Activated CD8-positive, alpha-beta memory T cell treated with anti-CD3 and anti-CD28 coated beads for 36 hours (primary cell): ENCODE results near the gene UBAC1. TPM values are rescaled to one million over a fixed set of nuclear protein-coding genes. Genes with fewer than 3 reads are reported as not detected.

Experiments used
- CTCF ChIA-PET: fragments of 350-600 bp; sonication (Branson Sonifier 250); formaldehyde crosslinking; loops from one replicate; lab custom pipeline; 2021; ENCODE audit warnings: antibody characterized with exemption; lab: Charles Lee
- POLR2A ChIA-PET: fragments of 350-600 bp; sonication (Branson Sonifier 250); formaldehyde crosslinking; loops from one replicate; lab custom pipeline; 2021; ENCODE audit warnings: antibody characterized with exemption; lab: Charles Lee
- total RNA-seq, 2 experiments: library from RNA; stranded (reverse); gene quantifications; one replicate each; pipeline ENCODE4 v1.2.3, GENCODE V29; 2021

The UBAC1 gene
- total RNA-seq, 2 experiments from 2014 or later, result 33.5 to 34.3 TPM

- POLR2A ChIA-PET, result no interaction called here
- CTCF ChIA-PET, result interaction anchor here (1.4 kb wide), 1 partner anchor 15 kb away, joined by 4 read pairs; no protein-coding TSS in a partner anchor
Measured at GRCh38 chr9:135982499-135983207, 21.5 kb upstream of the UBAC1 start.

- POLR2A ChIA-PET, result no interaction called here
- CTCF ChIA-PET, result no interaction called here
Measured at GRCh38 chr9:135980926-135981630, 19.9 kb upstream of the UBAC1 start.

GRCh38 chr9:135979547-135980166, 18.5 kb upstream of the UBAC1 start:
- POLR2A ChIA-PET, result interaction anchor here (1.0 kb wide), 1 partner anchor 288 kb away, joined by 4 read pairs; no protein-coding TSS in a partner anchor
- CTCF ChIA-PET, result no interaction called here

GRCh38 chr9:135978642-135979546, 17.7 kb upstream of the UBAC1 start:
- CTCF ChIA-PET, result interaction anchor here (0.8 kb wide), 1 partner anchor 11 kb away, joined by 3 read pairs; no protein-coding TSS in a partner anchor

GRCh38 chr9:135976944-135977343, 15.8 kb upstream of the UBAC1 start:
- CTCF ChIA-PET, result no interaction called here
- POLR2A ChIA-PET, result no interaction called here

More at GRCh38 chr9:135978642-135979546, 17.7 kb upstream of the UBAC1 start:
- POLR2A ChIA-PET, result interaction anchor here (1.0 kb wide), 1 partner anchor 289 kb away, joined by 4 read pairs; no protein-coding TSS in a partner anchor

GRCh38 chr9:135976531-135976930, 15.4 kb upstream of the UBAC1 start:
- ChIA-PET POLR2A (no interaction called here), CTCF (no interaction called here)

GRCh38 chr9:135975834-135976233, 14.7 kb upstream of the UBAC1 start:
- POLR2A ChIA-PET, result no interaction called here
- CTCF ChIA-PET, result no interaction called here

GRCh38 chr9:135974220-135974573, 13.0 kb upstream of the UBAC1 start:
- CTCF ChIA-PET, result no interaction called here

GRCh38 chr9:135973277-135974219, 12.4 kb upstream of the UBAC1 start:
- ChIA-PET POLR2A (no interaction called here), CTCF (interaction anchor here (1.8 kb wide), 1 partner anchor 149 kb away, joined by 4 read pairs; no protein-coding TSS in a partner anchor)

More at GRCh38 chr9:135974220-135974573, 13.0 kb upstream of the UBAC1 start:
- POLR2A ChIA-PET, result no interaction called here

GRCh38 chr9:135971892-135972291, 10.7 kb upstream of the UBAC1 start:
- POLR2A ChIA-PET, result no interaction called here
- CTCF ChIA-PET, result interaction anchor here (2.5 kb wide), 1 partner anchor 151 kb away, joined by 9 read pairs; no protein-coding TSS in a partner anchor

GRCh38 chr9:135971111-135971766, 10.1 kb upstream of the UBAC1 start:
- POLR2A ChIA-PET, result no interaction called here
- CTCF ChIA-PET, result interaction anchor here (2.5 kb wide), 1 partner anchor 151 kb away, joined by 9 read pairs; no protein-coding TSS in a partner anchor

GRCh38 chr9:135970128-135970815, 9.1 kb upstream of the UBAC1 start:
- CTCF ChIA-PET, result interaction anchor here (0.6 to 2.5 kb wide), 2 partner anchors 48 to 152 kb away, joined by 3 to 9 read pairs; no protein-coding TSS in a partner anchor
- POLR2A ChIA-PET, result no interaction called here

GRCh38 chr9:135969064-135969683, 8.0 kb upstream of the UBAC1 start:
- CTCF ChIA-PET, result interaction anchor here (1.2 kb wide), 1 partner anchor 394 kb away, joined by 3 read pairs; no protein-coding TSS in a partner anchor

GRCh38 chr9:135968601-135969000, 7.4 kb upstream of the UBAC1 start:
- CTCF ChIA-PET, result interaction anchor here (0.7 to 3.8 kb wide), 6 partner anchors 25 to 394 kb away, joined by 3 to 51 read pairs (median 4); no protein-coding TSS in a partner anchor
- POLR2A ChIA-PET, result no interaction called here

More at GRCh38 chr9:135969064-135969683, 8.0 kb upstream of the UBAC1 start:
- POLR2A ChIA-PET, result no interaction called here

- CTCF ChIA-PET, result interaction anchor here (0.7 to 3.8 kb wide), 11 partner anchors 10 to 202 kb away, joined by 3 to 51 read pairs (median 4); no protein-coding TSS in a partner anchor
- POLR2A ChIA-PET, result no interaction called here
Measured at GRCh38 chr9:135968083-135968476, 6.9 kb upstream of the UBAC1 start.

- POLR2A ChIA-PET, result interaction anchor here (0.7 kb wide), 1 partner anchor 41 kb away, joined by 4 read pairs; no protein-coding TSS in a partner anchor
- CTCF ChIA-PET, result interaction anchor here (0.6 to 3.8 kb wide), 11 partner anchors 9 to 204 kb away, joined by 3 to 51 read pairs (median 4); no protein-coding TSS in a partner anchor
Measured at GRCh38 chr9:135966916-135967260, 5.7 kb upstream of the UBAC1 start.
